WI38 (cell line): ENCODE results near the gene CADPS2.

Experiments used
- H3K4me3 ChIP-seq: 2 replicates; pipeline ENCODE4 v1.5.1; 2011; ENCODE audit warnings: low read depth, mild to moderate bottlenecking, control low read depth, low read length
- CTCF ChIP-seq: IDR thresholded peaks from 2 replicates; pipeline ENCODE4 v1.5.1; 2012; ENCODE audit warnings: low read depth, mild to moderate bottlenecking, control low read depth, low read length

CADPS2 gene

GRCh38 chr7:122619664-122620063, 266.6 kb downstream of the CADPS2 start:
- H3K4me3 ChIP-seq: no peak overlapping the region
- TF ChIP-seq CTCF: no peak

GRCh38 chr7:122618585-122619189, 267.6 kb downstream of the CADPS2 start:
- no peak for TF ChIP-seq CTCF

GRCh38 chr7:122616951-122617350, 269.3 kb downstream of the CADPS2 start:
- no peak for TF ChIP-seq CTCF
- H3K4me3 ChIP-seq: no peak overlapping the region

More at GRCh38 chr7:122618585-122619189, 267.6 kb downstream of the CADPS2 start:
- no peak overlapping the region for H3K4me3 ChIP-seq

GRCh38 chr7:122605929-122606328, 280.3 kb downstream of the CADPS2 start:
- no peak overlapping the region for H3K4me3 ChIP-seq
- TF ChIP-seq CTCF: no peak

- no peak overlapping the region for H3K4me3 ChIP-seq
- TF ChIP-seq CTCF: no peak
These were observed 282.0 kb downstream of the CADPS2 start for GRCh38 chr7:122604251-122604650.

GRCh38 chr7:122602800-122603199, 283.5 kb downstream of the CADPS2 start:
- no peak for TF ChIP-seq CTCF
- no peak overlapping the region for H3K4me3 ChIP-seq

GRCh38 chr7:122600630-122601029, 285.6 kb downstream of the CADPS2 start:
- no peak overlapping the region for H3K4me3 ChIP-seq
- TF ChIP-seq CTCF: no peak
